ENCODE results near the gene BDH1.

DNA sequence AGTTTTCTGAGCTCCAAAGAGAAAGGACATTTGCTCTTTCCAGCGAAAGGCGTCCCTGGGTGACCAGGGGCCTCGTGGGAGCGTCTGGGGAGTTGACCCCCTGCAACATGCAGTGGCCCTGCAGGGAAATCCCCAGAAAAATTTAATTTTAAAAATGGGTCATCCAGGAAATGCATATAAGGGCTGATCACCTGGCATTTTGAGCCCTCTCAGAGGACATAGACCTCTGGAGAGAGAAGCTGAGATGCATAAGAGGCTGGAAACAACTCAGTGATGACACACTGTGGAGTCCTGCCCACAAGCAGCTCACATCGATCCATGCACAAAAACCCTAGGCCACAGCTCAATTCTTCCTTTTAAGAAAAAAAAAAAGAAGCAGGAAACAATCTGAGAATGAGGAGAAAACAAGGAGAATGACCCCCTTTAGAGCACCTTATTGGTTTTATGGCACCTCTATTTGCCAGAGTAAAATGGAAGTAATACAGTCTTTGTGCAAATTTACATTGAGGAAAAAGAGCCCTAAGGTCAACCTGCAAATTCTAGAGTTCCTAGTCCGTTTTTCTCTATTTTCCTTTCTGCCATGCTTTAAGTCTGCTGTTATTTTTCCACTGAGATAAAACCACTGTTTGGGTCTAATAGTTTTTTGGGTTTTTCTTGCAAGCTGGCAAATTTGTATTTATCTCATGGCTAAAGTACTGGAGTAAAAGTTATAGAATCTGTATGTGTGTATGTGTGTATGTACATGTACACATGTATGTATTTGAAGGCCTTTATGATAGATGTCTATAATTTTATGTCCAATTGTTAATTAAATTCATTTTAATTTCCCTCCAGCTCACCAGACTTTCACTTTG lies 6.9 kb upstream of the BDH1 start:
- TF ChIP-seq, protein P1, sequence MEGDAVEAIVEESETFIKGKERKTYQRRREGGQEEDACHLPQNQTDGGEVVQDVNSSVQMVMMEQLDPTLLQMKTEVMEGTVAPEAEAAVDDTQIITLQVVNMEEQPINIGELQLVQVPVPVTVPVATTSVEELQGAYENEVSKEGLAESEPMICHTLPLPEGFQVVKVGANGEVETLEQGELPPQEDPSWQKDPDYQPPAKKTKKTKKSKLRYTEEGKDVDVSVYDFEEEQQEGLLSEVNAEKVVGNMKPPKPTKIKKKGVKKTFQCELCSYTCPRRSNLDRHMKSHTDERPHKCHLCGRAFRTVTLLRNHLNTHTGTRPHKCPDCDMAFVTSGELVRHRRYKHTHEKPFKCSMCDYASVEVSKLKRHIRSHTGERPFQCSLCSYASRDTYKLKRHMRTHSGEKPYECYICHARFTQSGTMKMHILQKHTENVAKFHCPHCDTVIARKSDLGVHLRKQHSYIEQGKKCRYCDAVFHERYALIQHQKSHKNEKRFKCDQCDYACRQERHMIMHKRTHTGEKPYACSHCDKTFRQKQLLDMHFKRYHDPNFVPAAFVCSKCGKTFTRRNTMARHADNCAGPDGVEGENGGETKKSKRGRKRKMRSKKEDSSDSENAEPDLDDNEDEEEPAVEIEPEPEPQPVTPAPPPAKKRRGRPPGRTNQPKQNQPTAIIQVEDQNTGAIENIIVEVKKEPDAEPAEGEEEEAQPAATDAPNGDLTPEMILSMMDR (IDR thresholded peaks at IDR 0.05) = no peak
- no peak for TF ChIP-seq POLR2A (IDR thresholded peaks at IDR 0.05)

All from Peyer's patch (tissue), 4 donors.